HG03066 (cell line): ENCODE results near the gene POLR2J.
"Not testable (repeated sequence)": the region's sequence is repeated elsewhere in the genome, so short reads cannot be mapped to it uniquely, and the experiment has no call there.

Experiments
- ATAC-seq: cut with Tn5 transposase; IDR thresholded peaks from one replicate; pipeline ENCODE4 v1.9.1; 2021; ENCODE audit warnings: low read depth; ENCODE audit not compliant: unreplicated experiment

The POLR2J gene

GRCh38 chr7:102467581-102468477 is 10.9 kb downstream of the POLR2J start:
- ATAC-seq, result no peak

GRCh38 chr7:102466097-102466496 is 12.6 kb downstream of the POLR2J start:
- ATAC-seq, result no peak

- peak; percentile 82 for ATAC-seq
These were observed 14.0 kb downstream of the POLR2J start, which contains the start of the genes ALKBH4 and LRWD1 for GRCh38 chr7:102464577-102465280. Gene ALKBH4 (minus strand): TSS chr7:102464863. CDS start chr7:102464836, 27 bp downstream. Gene LRWD1 (plus strand): TSS chr7:102464984. CDS start chr7:102465081, 97 bp downstream.

GRCh38 chr7:102463841-102464576 is 14.7 kb downstream of the POLR2J start:
- no peak for ATAC-seq

- ATAC-seq, result no peak
These were observed 18.3 kb downstream of the POLR2J start for GRCh38 chr7:102460467-102460866.

GRCh38 chr7:102459221-102459844 is 19.4 kb downstream of the POLR2J start:
- ATAC-seq, result no peak

- ATAC-seq, result no peak
These were observed 21.3 kb downstream of the POLR2J start for GRCh38 chr7:102457352-102457924.

GRCh38 chr7:102456327-102456726 is 22.4 kb downstream of the POLR2J start:
- no peak for ATAC-seq

GRCh38 chr7:102455596-102455995 is 23.1 kb downstream of the POLR2J start:
- no peak for ATAC-seq

- ATAC-seq, result not testable (repeated sequence)
These were observed 23.8 kb downstream of the POLR2J start for GRCh38 chr7:102454932-102455331.

- ATAC-seq, result no peak
These were observed 24.3 kb downstream of the POLR2J start for GRCh38 chr7:102454468-102454867.

GRCh38 chr7:102453319-102453718 is 25.4 kb downstream of the POLR2J start:
- no peak for ATAC-seq

- no peak for ATAC-seq
These were observed 26.3 kb downstream of the POLR2J start for GRCh38 chr7:102452451-102452850.

GRCh38 chr7:102451371-102452054 is 27.2 kb downstream of the POLR2J start:
- ATAC-seq, result no peak

GRCh38 chr7:102450242-102450641 is 28.5 kb downstream of the POLR2J start:
- ATAC-seq, result no peak

- no peak for ATAC-seq
These were observed 29.6 kb downstream of the POLR2J start for GRCh38 chr7:102449136-102449535.

GRCh38 chr7:102447311-102447710 is 31.4 kb downstream of the POLR2J start:
- ATAC-seq, result no peak

GRCh38 chr7:102446387-102447156 is 32.1 kb downstream of the POLR2J start:
- ATAC-seq, result no peak

GRCh38 chr7:102445674-102446071 is 33.0 kb downstream of the POLR2J start:
- ATAC-seq, result no peak
